A549 (cell line): ENCODE measurements around the gene ASAP2.

Experiments
- CBX2 ChIP-seq: fragments of 200-600 bp; sonication (generic); IDR thresholded peaks from 2 replicates; pipeline ENCODE4 v1.6.1; 2016; ENCODE audit warnings: low read depth, mild to moderate bottlenecking, borderline replicate concordance
- HMGXB4 ChIP-seq: fragments of 250-450 bp; sonication (Bioruptor Pico); IDR thresholded peaks from 2 replicates; pipeline ENCODE4 v1.5.0; 2021; ENCODE audit warnings: mild to moderate bottlenecking, moderate library complexity, borderline replicate concordance
- JUN ChIP-seq, 2 experiments: fragments of >200 bp; sonication (Bioruptor Twin); formaldehyde crosslinking; IDR thresholded peaks; 2 replicates in 1 of 2; 3 replicates in 1 of 2; pipeline ENCODE4 v1.6.1; 2016 to 2017
- JUNB ChIP-seq: fragments of >200 bp; sonication (Bioruptor Twin); formaldehyde crosslinking; IDR thresholded peaks from 2 replicates; pipeline ENCODE4 v1.6.1; 2016
- POLR2AphosphoS2 ChIP-seq: conservative IDR thresholded peaks from 2 replicates; pipeline ENCODE4 v1.6.1; 2012; ENCODE audit warnings: low read length, improper control_type of control experiment, inconsistent platforms
- RARB ChIP-seq: fragments of 250-450 bp; sonication (Bioruptor Pico); IDR thresholded peaks from 2 replicates; pipeline ENCODE4 v1.8.0; 2021; ENCODE audit warnings: mild to moderate bottlenecking, moderate library complexity
- TF ChIP-seq, protein P1 (sequence below): fragments of >200 bp; sonication (Bioruptor Twin); formaldehyde crosslinking; IDR thresholded peaks from 3 replicates; pipeline ENCODE4 v1.5.1; 2016

GRCh38 chr2:9178904-9179571 is 27.6 kb upstream of the ASAP2 start:
- TF ChIP-seq JUNB = no peak
- no peak for TF ChIP-seq CBX2
- TF ChIP-seq, protein P1, sequence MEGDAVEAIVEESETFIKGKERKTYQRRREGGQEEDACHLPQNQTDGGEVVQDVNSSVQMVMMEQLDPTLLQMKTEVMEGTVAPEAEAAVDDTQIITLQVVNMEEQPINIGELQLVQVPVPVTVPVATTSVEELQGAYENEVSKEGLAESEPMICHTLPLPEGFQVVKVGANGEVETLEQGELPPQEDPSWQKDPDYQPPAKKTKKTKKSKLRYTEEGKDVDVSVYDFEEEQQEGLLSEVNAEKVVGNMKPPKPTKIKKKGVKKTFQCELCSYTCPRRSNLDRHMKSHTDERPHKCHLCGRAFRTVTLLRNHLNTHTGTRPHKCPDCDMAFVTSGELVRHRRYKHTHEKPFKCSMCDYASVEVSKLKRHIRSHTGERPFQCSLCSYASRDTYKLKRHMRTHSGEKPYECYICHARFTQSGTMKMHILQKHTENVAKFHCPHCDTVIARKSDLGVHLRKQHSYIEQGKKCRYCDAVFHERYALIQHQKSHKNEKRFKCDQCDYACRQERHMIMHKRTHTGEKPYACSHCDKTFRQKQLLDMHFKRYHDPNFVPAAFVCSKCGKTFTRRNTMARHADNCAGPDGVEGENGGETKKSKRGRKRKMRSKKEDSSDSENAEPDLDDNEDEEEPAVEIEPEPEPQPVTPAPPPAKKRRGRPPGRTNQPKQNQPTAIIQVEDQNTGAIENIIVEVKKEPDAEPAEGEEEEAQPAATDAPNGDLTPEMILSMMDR = no peak
- TF ChIP-seq JUN (IDR thresholded peaks at IDR 0.05) = no peak
- no peak for TF ChIP-seq RARB (CRISPR knock-in tag)
- TF ChIP-seq HMGXB4 = no peak
- no peak for TF ChIP-seq POLR2AphosphoS2
